GM21528 (cell line): ENCODE measurements around the gene SNX1.
"Not testable (repeated sequence)": the region's sequence is repeated elsewhere in the genome, so short reads cannot be mapped to it uniquely, and the experiment has no call there.

ENCODE experiments used
- ATAC-seq: cut with Tn5 transposase; IDR thresholded peaks from one replicate; pipeline ENCODE4 v1.9.1; 2021; ENCODE audit warnings: mild to moderate bottlenecking, moderate library complexity; ENCODE audit not compliant: unreplicated experiment, low FRiP score

Gene SNX1

DNA sequence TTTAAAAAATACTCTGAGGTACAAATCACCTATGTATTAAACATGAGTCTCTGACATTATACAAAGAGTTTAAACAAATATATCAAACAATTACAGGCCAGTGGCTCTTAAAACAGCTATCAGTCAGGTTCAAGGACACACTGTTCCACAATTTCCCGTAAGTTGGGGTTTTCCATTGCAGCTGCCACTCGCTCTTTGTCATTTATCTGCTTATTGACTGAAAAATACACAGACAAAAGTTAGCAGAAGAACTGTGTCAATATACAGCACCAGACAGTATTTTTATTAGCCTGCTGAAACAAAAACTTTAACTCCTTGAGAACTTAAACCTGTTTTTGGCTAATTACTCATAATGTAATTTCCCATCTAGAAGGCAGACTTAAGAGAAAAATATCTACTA, 23.0 kb upstream of the SNX1 start:
- no peak for ATAC-seq

- not testable (repeated sequence) for ATAC-seq
Observed at GRCh38 chr15:64073496-64073895, 22.3 kb upstream of the SNX1 start.

GRCh38 chr15:64082757-64083156, 13.0 kb upstream of the SNX1 start:
- ATAC-seq: no peak

- ATAC-seq: no peak
Observed at GRCh38 chr15:64089543-64090280, 6.1 kb upstream of the SNX1 start.

- ATAC-seq: no peak
Observed at GRCh38 chr15:64090527-64090926, 5.3 kb upstream of the SNX1 start.

DNA sequence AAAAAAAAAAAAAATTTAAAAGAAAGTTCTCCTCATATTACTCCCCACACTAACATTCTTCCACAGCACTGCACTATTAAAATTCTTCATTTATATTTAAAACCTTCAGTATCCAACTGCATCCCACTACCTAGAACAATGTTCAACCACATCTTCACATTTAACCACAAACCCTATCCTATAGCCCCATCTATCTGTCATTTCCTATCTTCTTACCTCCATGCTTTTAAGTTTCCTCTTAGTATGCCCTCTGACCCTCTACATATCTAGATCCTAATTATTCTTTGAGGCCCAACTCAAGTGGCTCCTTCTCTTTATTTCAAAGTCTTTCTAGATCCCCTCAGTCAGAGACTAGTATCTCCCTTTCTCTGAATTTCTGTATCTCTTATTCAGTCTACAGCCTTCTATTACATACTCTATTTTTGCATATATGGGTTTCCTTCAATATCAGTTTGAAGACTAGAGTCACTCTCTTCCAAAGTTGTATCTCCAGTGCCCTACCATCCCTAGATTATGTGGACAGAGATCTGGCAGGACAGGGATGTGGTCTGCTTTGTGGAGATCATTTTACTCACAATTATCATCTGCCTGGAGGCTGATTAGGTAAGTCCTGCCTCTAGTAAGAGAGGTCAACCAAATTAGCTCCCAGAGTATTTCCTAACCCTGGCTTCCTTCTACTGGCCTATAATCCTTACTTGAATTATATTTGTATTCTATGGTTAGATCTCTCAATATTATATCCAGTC, 3.5 kb upstream of the SNX1 start:
- ATAC-seq: no peak

GRCh38 chr15:64092864-64093626, 2.7 kb upstream of the SNX1 start:
- ATAC-seq: peak; percentile 27

DNA sequence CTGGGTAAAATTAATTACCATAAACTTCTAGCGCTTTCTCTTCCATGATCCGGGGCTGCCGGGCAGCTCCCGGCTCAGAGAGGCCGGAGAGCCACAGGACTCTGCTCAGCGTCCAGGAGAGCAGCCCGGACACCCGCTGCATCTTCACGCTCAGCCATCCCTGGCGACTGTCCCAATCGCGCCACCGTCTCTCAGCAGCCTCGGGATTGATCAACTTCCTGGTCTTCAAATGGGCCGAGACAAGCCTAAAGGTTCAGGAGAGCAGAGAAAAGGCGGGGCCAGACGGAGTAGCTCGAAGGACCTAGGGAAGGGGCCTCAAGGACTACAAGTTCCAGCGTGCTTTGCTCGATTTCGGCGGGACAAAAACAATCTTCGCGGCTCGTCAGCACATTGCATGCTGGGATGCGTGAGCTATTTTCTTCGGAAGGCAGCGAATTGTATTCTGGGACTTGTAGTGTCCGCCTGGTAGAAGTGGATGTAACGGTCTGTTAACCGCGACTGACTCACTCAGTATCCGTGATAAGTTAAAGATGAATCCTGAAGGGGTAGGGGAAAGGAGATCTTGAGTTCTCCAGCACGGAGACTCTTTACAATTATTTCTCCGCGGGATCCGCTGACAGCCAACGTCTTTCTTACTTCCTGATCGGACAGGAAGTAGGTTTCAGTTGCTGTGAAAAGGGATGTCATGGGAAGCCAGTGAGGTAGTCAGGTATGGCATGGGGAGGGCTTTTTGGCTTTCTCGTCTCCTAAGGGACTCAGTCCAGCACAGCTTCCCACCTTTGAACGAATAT, 2.0 kb upstream of the SNX1 start, which contains the start of gene CIAO2A:
Gene CIAO2A, minus strand, starts transcription at position 212 of the 791 bp plus-strand sequence. Its CDS starts 70 bp downstream, at position 142.
- ATAC-seq: peak; percentile 56

- ATAC-seq: no peak
Observed at GRCh38 chr15:64095431-64095794, 369 bp upstream of the SNX1 start.

DNA sequence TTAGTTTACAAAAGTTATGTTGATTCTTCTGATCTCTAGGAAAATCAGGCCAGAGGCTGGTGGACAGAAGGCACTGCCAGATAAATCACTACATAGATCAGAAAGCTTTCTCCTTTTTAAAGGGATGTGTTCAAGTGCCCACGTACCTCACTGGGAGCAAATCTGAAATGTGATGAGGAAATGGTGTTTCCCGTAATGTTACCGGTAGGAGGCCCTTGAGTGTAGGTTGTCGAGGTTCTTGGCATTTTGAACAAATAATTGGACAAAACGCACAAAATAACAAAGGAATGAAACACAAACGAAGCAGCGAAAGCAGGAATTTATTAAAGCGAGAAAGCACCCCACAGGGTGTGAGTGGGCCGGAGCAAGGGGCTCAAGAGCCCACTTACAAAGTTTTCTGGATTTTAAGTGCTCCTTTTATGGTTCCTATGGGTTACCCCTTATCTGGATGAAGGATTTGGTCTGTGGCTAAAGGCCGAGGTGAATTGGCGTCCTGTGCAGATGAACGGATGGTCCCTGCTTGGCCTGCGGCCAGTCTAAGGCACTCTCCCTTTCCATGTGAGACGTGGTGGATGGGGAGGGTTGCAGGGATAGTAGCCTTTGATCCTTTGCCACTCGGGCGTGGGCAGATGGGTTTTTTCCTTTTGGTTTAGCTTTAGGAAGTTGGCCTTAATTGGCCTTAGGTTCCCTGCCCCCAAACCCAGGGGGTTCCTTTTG, 1.0 kb downstream of the SNX1 start:
- no peak for ATAC-seq

- no peak for ATAC-seq
Observed at GRCh38 chr15:64099379-64099778, 3.6 kb downstream of the SNX1 start.

DNA sequence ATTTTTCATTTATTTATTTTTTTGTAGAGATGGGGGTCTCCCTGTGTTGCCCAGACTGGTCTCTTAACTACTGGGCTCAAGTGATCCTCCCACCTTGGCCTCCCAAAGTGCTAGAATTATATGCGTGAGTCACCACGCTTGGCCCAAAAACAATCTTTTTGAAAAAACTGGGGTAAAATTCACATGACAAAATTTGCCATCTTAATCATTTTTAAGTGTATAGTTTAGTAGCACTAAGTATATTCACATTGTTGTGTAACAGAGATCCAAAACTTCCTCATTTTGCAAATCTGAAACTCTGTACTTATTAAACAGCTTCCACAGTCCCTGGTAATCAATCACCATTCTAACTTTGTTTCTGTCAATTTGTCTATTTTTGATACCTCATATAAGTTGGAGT, 5.2 kb downstream of the SNX1 start:
- ATAC-seq: no peak

DNA sequence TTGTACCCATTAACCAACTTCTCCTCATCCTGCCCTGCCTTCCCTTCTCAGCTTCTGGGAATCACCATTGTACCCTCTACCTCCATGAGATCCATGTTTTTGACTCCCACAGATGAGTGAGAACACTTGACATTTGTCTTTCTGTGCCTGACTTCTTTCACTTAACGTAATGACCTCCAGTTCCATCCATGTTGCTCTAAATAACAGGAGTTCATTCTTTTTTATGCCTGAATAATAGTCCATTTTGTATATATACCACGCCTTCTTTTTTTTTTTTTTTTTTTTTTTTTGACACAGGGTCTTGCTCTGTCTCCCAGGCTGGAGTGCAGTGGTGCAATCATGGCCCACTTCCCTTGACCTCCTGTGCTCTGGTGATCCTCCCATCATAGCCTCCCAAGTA, 6.7 kb downstream of the SNX1 start:
- ATAC-seq: no peak

DNA sequence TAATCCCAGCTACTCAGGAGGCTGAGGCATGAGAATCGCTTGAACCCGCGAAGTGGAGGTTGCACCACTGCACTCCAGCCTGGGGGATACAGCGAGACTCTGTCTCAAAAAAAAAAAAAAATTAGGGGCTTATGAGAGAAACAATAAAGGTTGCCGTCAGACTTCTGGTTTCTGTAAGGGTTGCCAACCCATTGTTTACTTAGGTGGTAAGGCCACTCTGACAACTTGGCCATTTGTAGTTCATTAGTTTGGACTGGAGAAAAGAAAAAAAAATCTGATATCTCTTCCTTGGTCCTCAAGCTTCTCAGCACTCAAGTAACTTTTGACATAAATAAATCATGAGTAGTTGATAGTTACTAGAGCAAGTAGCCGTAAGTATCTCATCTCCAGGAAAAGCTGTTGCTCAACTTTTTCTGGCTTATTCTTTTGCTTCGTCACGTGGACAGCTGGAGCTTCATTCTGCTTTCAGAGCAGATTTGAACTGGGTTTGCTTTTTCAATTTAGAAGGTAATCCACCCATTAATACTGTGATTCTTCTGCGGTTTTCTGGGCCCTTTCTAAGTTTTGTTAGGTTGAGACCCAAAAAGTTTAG, 9.4 kb downstream of the SNX1 start:
- ATAC-seq: no peak

- no peak for ATAC-seq
Observed at GRCh38 chr15:64107337-64107736, 11.6 kb downstream of the SNX1 start.

DNA sequence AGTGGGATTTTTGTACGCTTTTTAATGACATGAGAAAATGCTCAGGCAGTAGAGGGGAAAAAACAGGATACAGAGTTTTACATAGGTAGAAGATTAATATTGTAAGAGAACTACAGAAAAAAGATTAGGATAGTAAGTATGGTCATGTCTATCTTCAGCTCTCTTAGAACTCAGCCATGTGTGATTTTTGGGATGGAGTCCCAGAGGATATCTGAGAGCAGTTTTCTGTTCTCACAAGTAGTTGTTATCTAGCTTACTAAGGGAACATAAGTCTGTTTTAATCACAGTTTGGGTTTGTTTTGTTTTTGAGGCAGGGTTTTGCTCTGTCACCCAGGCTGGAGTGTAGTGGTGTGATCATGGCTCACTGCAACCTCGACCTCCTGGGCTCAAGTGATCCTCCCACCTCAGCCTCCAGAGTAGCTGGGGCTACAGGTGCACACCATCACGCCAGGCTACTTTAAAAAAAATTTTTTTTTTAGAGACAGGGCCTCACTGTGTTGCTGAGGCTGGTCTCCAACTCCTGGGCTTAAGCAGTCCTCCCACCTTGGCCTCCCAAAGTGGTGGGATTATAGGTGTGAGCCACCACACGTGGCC, 14.4 kb downstream of the SNX1 start:
- not testable (repeated sequence) for ATAC-seq

DNA sequence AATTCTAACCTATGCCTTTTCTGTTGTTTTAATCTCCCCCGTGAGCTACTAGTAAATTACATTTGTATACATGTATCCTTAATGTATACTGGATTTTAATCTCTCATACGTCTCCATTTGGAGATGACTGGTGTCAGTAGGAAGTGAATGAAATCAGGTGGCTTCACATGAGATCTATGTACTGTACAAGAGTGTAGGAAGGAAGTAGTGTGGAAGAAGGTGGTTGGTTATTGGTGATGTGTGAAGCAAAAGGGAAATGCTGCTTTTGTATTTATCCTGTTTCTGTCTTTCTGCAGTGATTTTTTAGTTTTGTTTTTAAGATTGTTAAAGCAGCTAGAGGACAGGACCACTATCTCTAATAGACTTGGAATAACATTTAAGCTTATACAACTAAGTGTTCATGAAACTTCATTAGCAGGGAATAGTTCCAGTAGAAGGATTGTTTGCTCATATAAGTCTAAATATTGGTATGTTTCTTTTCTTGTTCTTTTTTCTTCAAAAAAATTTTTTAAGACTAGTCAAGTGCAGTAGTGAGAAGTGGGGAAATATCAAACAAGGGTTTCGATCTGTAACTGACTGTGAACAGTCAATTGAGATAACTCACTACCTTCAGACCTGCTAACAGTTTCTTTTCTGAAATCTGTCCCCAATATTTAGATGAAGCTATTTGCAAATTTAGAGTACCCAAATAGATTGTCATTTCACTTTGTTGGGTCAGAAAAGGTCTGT, 15.3 kb downstream of the SNX1 start:
- ATAC-seq: no peak

GRCh38 chr15:64111679-64112050, 15.9 kb downstream of the SNX1 start:
- no peak for ATAC-seq
